NB4 (cell line): ENCODE measurements around the gene CTSV.
"Not testable (repeated sequence)": the region's sequence is repeated elsewhere in the genome, so short reads cannot be mapped to it uniquely, and the experiment has no call there.

Experiments used
- DNase-seq: peaks from one replicate; pipeline ENCODE4 v3.0.0; 2010; ENCODE audit warnings: low read depth
- H3K4me3 ChIP-seq: one replicate; pipeline ENCODE4 v1.5.1; 2011; ENCODE audit warnings: mild to moderate bottlenecking, low read depth, low read length, moderate library complexity
- CTCF ChIP-seq: IDR thresholded peaks from one replicate; pipeline ENCODE4 v1.5.1; 2012; ENCODE audit warnings: low read depth, low read length
- MYC ChIP-seq: IDR thresholded peaks from 2 replicates; pipeline ENCODE4 v1.6.1; 2011; ENCODE audit warnings: low read depth, low read length
- POLR2A ChIP-seq: IDR thresholded peaks from 2 replicates; pipeline ENCODE4 v1.6.1; 2011; ENCODE audit warnings: mild to moderate bottlenecking; ENCODE audit not compliant: insufficient read length; ENCODE audit errors: extremely low read depth
- TF ChIP-seq, protein P1 (sequence below): IDR thresholded peaks from 2 replicates; pipeline ENCODE4 v1.6.1; 2011; ENCODE audit warnings: low read depth, low read length

CTSV gene

GRCh38 chr9:97075289-97075985 lies 36.5 kb upstream of the CTSV start:
- TF ChIP-seq MYC = no peak
- TF ChIP-seq, protein P1, sequence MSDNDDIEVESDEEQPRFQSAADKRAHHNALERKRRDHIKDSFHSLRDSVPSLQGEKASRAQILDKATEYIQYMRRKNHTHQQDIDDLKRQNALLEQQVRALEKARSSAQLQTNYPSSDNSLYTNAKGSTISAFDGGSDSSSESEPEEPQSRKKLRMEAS = no peak
- no peak for TF ChIP-seq CTCF
- no peak for TF ChIP-seq POLR2A
- DNase-seq = no peak
- H3K4me3 ChIP-seq = no peak overlapping the region

DNA sequence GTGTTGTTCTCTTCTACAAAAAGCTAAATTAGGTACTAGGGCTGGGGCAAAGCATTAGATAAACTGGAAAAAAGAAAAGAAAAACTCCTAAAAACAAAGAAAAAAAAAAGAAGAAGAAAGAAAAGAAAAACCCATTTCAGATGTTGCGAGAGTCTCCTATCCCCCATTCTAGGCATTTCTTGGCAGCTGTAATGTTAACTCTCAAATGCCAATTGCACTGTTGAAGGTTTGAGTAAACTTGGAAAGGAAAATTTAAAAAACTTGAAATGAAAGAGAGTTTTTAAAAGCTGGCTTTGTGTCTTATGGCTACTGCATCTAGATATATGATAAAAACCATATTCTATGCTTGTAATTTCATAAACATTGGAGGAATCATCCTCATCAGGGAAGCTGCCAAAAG lies 34.6 kb upstream of the CTSV start:
- H3K4me3 ChIP-seq = no peak overlapping the region
- no peak for DNase-seq
- TF ChIP-seq, protein P1 = no peak
- TF ChIP-seq POLR2A (no peak), CTCF (no peak), MYC (no peak)

DNA sequence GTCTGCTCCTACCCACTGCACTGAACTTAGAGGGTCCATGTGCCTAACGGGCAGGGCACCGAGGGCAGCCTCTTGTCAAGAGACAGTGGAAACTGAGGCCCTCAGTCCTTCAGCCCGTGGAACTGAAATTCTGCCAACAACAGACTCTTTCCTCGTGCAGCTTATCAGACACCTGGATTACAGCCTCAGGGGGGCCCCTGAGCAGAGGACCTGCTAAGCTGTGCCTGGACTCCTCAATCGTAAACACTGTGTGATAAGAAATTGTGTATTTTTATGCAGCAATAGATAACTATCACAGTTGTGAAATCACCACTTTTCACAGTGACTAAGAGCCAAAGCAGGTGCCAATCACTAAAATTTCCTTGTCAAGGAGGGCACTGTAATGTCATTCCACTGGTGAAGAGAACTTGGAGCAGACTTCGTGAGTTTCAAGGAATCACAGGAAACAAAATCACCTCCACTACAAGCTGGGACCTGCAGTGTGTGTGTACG lies 33.4 kb upstream of the CTSV start:
- no peak overlapping the region for H3K4me3 ChIP-seq
- TF ChIP-seq, protein P1 = no peak
- no peak for TF ChIP-seq MYC
- TF ChIP-seq POLR2A = no peak
- TF ChIP-seq CTCF = no peak
- no peak for DNase-seq

DNA sequence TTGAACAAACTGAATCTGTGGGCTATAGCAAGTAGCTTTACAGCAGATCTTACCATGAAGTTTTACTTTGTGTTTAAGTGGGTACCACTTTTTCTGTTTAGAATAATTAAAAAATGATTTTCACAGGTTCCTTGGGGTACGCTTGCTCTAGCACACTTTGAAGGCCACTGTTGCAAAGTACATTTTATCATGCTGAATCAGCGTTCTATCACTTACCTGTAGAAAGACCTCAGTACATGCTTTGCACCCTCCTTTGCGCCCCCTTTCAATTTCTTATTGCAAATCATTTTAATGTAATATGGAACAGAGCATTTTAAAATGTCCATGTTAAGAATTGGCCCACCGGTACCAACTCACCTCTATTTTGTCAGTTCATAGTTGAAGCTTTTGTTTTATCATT lies 31.4 kb upstream of the CTSV start:
- not testable (repeated sequence) for H3K4me3 ChIP-seq, DNase-seq

GRCh38 chr9:97067490-97067889 lies 28.5 kb upstream of the CTSV start:
- no peak overlapping the region for H3K4me3 ChIP-seq
- TF ChIP-seq, protein P1 = no peak
- no peak for TF ChIP-seq MYC
- no peak for DNase-seq

DNA sequence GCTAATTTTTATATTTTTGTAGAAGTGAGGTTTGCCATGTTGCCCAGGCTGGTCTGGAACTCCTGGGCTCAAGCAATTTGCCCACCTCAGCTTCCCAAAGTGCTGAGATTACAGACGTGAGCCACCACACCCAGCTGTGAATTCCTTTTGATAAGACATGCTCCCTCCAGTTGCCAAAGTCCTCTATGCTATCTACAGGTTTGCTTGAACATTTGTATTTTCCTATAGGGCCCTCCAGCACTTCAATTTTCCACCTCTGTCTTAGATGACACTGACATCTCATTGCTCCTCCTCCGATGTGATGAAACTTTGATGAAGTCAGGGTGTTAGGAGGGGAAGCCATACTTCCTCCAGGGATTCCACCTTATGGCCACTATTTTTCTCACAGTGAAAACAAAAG lies 25.2 kb upstream of the CTSV start:
- no peak overlapping the region for H3K4me3 ChIP-seq
- TF ChIP-seq POLR2A (no peak), CTCF (no peak), MYC (no peak)
- TF ChIP-seq, protein P1 = no peak
- no peak for DNase-seq

DNA sequence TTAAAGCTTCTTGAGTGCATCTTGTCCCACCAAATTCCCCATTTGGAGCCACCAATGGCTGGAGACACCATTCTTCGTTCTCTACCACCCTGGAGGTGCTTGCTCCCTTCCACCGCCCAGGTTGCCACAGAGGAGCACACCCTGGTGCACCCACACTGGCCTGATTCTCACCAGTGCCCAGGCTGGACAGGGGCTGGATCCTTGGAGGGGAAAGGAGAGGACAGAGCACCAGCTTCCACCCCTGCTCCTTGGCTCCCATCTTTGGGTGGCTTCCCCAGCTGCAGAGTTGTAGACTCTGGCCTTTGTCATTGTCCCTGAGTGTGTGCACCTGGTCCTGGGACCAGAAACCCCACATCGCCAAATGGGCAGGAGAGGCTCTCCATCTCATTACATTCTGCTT lies 21.9 kb upstream of the CTSV start:
- no peak for TF ChIP-seq CTCF
- TF ChIP-seq, protein P1 = no peak
- TF ChIP-seq POLR2A = no peak
- no peak for TF ChIP-seq MYC
- H3K4me3 ChIP-seq = no peak overlapping the region
- DNase-seq = no peak
